ENCODE results near the gene CHML. TPM values are rescaled to one million over a fixed set of nuclear protein-coding genes. Genes with fewer than 3 reads are reported as not detected.

Gene CHML
- polyA plus RNA-seq, 6 donors from 2014 or later: 6.5 to 17.3 (median 15.5) TPM

DNA sequence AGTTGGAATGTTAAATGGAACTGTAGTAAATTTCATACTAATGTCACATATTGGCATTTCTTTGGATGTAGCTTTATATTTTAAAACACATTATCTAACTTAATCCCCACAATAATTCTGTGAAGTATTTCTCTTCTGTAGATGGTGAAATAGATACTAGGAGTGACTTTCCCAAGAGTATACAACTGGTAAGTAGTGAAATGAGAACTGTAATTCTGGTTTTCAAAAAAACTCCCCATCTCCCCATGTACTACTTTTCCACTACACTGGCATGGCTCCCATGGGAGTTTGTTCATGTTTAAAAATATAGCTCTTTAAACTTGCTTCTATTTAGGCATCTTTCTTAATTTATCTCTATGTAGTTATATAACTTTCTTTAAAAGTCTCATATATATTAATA, 10.2 kb downstream of the CHML start:
- Mint-ChIP-seq H3K4me1 (peaks cover 23 to 42% (median 35%) of the 10 kb centered on the region in 3 donors), H3K9me3 (peaks cover 0 to under 1% (median 0%) of the 10 kb centered on the region in 7 donors)

DNA sequence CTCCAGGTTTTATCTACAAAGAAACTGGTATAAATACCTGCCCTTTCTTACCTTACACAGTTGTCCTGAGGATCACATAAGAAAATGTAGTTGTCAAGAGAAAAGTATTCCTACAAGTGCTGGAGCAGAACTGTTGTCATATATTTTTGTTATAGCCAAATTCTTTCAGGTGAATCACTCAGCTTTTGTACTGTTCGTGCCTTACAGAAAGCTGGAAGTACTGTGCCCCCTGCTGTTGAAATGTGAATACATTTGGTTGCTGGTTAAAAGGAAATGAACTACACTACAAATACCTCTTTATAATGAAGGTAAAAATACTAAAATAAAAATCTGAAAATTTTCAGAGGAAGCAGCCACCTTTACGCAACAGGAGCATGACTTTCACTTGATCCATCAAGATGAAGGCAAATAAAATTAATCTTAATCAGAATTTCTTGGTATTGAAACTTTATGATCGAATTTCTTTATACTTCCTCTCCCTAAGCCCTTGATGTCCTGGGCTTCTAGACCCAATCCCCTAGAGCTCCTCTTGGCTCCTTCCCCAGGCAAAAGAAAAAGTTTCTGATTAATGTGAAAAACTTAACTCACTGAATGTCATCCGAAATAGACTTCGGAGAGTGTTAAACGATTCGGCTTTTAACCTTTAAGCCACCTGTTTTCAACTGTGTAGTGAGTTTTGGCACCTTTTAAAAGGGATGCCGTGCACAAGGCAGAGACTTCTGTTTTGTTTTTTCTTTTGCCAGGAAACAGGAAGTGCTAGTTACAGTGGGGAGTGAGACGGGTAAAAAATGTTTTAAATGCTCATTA, 12.5 kb downstream of the CHML start:
- H3K4me3 Mint-ChIP-seq: peak overlapping the region; percentile 62 to 86 (median 79)
- ATAC-seq (ENCODE audit: low read depth in 2 of 2): peak; percentile 84 to 85
- H3K9me3 Mint-ChIP-seq: no peaks in the 10 kb centered on the region
- peak overlapping the region; percentile 92 to 96 (median 94) for H3K27ac Mint-ChIP-seq
- H3K36me3 Mint-ChIP-seq: peaks cover 8 to 11% of the 10 kb centered on the region in 2 donors
- DNase-seq: peak; percentile 55
- H3K27me3 Mint-ChIP-seq: no peaks in the 10 kb centered on the region
- peaks cover 30 to 48% (median 41%) of the 10 kb centered on the region in 3 donors for H3K4me1 Mint-ChIP-seq

More for the DNA sequence above, 10.2 kb downstream of the CHML start:
- H3K36me3 Mint-ChIP-seq: peaks cover 12 to 22% of the 10 kb centered on the region in 2 donors
- ATAC-seq (ENCODE audit: low read depth in 2 of 2) (no peak), DNase-seq (no peak)
- H3K27me3 Mint-ChIP-seq: no peaks in the 10 kb centered on the region
- H3K4me3 Mint-ChIP-seq: no peak overlapping the region
- peak overlapping the region in 3 of 6 donors; percentile 32 to 92 (median 75) for H3K27ac Mint-ChIP-seq

DNA sequence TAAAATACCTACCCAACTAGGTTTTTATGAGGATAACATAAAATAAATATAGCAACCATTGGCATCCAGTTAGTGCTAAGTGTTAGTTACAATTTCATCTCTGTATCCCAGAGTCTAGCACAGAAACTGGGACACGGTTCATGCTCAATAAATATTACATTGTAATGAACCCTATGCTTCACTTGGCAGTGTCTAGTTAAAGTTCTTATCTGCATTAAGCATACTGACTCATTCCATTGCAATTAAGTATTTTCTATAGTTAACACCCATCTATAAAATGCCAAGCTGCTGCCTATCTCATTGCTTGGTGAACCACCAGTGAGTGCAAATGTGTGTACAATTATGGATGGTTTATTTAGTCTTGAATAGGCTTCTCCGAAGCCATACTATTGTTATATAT, 15.2 kb downstream of the CHML start:
- Mint-ChIP-seq H3K4me3 (no peak overlapping the region), H3K36me3 (peaks cover 0 to 7% of the 10 kb centered on the region in 2 donors), H3K9me3 (no peaks in the 10 kb centered on the region), H3K27me3 (no peaks in the 10 kb centered on the region), H3K4me1 (peaks cover 28 to 42% (median 35%) of the 10 kb centered on the region in 3 donors), H3K27ac (peak overlapping the region in 1 of 6 donors; percentile 49)
- ATAC-seq (ENCODE audit: low read depth in 2 of 2): no peak
- DNase-seq: no peak

DNA sequence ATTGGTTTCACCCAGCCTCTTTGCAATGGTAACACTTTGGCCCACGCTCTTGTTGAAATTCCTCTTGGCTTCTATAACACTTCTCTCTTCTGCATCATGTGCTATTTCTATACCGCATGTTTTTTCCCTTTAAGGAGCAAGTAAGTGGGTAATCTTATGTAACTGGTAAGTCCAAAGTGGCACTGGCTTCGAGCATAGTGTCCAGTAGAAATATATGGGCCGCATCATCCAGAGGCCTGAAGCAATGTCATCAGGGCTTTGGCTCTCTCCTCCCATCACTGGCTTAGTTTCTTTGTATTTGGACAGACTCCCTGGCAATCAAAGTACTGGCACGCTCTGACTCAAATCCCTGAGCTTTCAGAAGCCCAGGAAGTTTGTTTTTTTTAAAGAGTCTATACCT, 17.5 kb downstream of the CHML start:
- Mint-ChIP-seq H3K4me1 (peaks cover 12 to 37% (median 26%) of the 10 kb centered on the region in 3 donors), H3K36me3 (peaks cover 0 to 7% of the 10 kb centered on the region in 2 donors), H3K27me3 (no peaks in the 10 kb centered on the region), H3K9me3 (no peaks in the 10 kb centered on the region), H3K27ac (peak overlapping the region in 4 of 6 donors; percentile 5 to 27 (median 20)), H3K4me3 (no peak overlapping the region)
- no peak for ATAC-seq (ENCODE audit: low read depth in 2 of 2)
- no peak for DNase-seq

DNA sequence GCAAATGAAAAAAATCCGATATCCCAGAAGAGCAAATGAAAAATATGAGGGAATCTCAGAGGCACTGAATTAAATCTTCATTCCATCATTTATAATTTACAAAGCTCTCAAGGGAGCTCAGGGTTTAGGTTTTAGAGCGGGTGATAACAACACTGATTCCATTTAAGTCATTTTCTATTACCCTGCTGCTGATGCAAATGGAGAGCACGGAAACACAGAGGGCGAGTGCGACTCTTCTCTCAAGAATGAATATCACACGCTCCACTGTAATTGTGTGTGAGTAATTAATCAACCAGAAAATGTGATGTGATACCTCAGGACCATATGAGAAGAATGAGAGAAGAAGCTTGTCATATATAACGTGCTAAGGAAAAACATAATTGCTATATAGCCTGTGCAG, 22.7 kb downstream of the CHML start:
- no peak for ATAC-seq (ENCODE audit: low read depth in 2 of 2)
- peaks cover 0 to 7% of the 10 kb centered on the region in 2 donors for H3K36me3 Mint-ChIP-seq
- no peak overlapping the region for H3K4me3 Mint-ChIP-seq
- DNase-seq: no peak
- no peaks in the 10 kb centered on the region for H3K27me3 Mint-ChIP-seq
- no peak overlapping the region for H3K27ac Mint-ChIP-seq
- no peaks in the 10 kb centered on the region for H3K9me3 Mint-ChIP-seq
- H3K4me1 Mint-ChIP-seq: peaks cover 19 to 34% (median 25%) of the 10 kb centered on the region in 3 donors

DNA sequence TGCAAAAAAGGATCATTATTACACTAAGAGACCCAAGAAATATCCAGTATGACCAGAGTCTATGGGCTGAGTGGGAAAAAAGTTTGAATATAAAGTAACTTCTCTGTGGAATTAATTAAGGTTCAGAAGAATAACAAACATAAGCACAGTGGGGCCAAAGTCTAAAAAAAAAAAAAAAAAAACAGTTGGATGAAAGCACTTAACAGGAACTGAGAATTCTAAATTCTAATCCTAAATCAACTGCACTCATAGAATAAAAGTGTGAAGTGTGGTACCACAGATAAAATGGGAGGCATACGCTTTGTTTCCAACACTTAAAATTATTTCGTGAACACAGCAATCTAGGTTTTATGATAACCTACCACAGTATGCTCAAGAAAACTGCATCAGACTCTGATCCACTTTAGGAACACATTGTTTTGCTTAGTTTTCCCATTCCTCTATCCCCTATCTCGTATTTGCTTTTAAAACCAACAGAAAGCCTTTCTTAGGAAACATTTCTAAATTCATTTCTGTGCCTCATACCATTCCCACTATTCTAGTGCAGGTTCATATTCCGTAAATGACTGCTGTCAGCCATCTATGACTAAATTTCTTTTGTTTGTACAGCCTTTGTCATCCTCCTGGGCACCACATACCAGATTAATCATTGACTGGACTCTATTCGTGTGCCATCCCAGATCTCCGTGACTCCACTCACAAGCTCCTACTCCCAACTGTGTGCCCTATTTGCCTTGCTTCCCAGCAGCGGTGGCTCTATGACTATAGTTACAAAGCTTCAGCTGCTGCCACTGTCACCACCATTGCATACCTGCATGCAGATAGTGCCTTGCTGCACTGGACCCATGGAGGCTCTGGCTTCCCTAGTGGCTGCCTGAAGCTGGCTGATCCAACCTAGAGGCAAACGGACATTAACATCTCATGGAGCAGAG, 24.9 kb downstream of the CHML start:
- DNase-seq (no peak), ATAC-seq (ENCODE audit: low read depth in 2 of 2) (no peak)
- no peaks in the 10 kb centered on the region for H3K9me3 Mint-ChIP-seq
- no peaks in the 10 kb centered on the region for H3K27me3 Mint-ChIP-seq
- peaks cover 12 to 25% (median 22%) of the 10 kb centered on the region in 3 donors for H3K4me1 Mint-ChIP-seq
- no peaks in the 10 kb centered on the region for H3K36me3 Mint-ChIP-seq
- peak overlapping the region in 2 of 6 donors; percentile 38 to 70 for H3K27ac Mint-ChIP-seq
- no peak overlapping the region for H3K4me3 Mint-ChIP-seq

DNA sequence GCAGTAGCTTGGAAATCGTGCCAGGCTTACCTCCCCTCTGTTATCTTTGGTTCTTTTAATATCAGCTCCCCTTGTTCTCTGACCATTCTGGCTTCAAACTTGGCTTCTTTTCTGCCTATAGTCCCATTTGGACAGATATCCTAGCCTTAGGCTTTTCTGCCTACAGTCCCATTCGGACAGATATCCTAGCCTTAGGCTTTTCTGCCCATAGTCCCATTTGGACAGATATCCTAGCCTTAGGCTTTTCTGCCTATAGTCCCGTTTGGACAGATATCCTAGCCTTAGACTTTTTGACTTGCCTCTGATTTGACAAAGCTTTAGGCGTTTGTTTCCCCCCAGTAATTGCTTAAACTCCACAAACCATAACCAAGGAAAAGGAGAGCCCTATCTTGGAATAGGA, 25.6 kb downstream of the CHML start:
- no peak overlapping the region for H3K4me3 Mint-ChIP-seq
- no peaks in the 10 kb centered on the region for H3K27me3 Mint-ChIP-seq

DNA sequence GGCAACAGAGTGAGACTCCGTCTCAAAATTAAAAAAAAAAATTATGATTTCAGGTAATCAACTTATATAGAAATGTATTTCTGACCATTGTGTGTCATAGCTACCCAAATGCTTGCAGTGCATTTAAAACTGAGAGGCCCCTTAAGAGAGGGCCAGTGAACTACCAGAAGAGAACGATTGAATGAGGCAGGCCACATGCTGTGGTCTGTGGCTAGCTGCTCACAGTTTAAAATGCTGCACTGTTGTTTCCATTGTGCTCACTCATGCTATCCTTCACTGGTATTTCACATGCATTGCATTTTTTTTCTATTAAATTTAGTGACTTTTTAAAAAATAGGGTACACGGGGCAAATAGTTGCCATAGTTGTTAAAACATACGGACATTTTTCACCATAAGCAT, 26.0 kb downstream of the CHML start:
- no peak overlapping the region for H3K4me3 Mint-ChIP-seq
- no peak overlapping the region for H3K27ac Mint-ChIP-seq
- peaks cover 13 to 25% (median 25%) of the 10 kb centered on the region in 3 donors for H3K4me1 Mint-ChIP-seq
- H3K27me3 Mint-ChIP-seq: no peaks in the 10 kb centered on the region
- ATAC-seq (ENCODE audit: low read depth in 2 of 2) (no peak), DNase-seq (no peak)
- no peaks in the 10 kb centered on the region for H3K36me3 Mint-ChIP-seq
- no peaks in the 10 kb centered on the region for H3K9me3 Mint-ChIP-seq

More for the DNA sequence above, 25.6 kb downstream of the CHML start:
- ATAC-seq (ENCODE audit: low read depth in 2 of 2): no peak
- H3K4me1 Mint-ChIP-seq: peaks cover 13 to 25% (median 24%) of the 10 kb centered on the region in 3 donors
- no peak for DNase-seq
- no peaks in the 10 kb centered on the region for H3K36me3 Mint-ChIP-seq
- H3K27ac Mint-ChIP-seq: peak overlapping the region in 1 of 6 donors; percentile 49
- no peaks in the 10 kb centered on the region for H3K9me3 Mint-ChIP-seq

DNA sequence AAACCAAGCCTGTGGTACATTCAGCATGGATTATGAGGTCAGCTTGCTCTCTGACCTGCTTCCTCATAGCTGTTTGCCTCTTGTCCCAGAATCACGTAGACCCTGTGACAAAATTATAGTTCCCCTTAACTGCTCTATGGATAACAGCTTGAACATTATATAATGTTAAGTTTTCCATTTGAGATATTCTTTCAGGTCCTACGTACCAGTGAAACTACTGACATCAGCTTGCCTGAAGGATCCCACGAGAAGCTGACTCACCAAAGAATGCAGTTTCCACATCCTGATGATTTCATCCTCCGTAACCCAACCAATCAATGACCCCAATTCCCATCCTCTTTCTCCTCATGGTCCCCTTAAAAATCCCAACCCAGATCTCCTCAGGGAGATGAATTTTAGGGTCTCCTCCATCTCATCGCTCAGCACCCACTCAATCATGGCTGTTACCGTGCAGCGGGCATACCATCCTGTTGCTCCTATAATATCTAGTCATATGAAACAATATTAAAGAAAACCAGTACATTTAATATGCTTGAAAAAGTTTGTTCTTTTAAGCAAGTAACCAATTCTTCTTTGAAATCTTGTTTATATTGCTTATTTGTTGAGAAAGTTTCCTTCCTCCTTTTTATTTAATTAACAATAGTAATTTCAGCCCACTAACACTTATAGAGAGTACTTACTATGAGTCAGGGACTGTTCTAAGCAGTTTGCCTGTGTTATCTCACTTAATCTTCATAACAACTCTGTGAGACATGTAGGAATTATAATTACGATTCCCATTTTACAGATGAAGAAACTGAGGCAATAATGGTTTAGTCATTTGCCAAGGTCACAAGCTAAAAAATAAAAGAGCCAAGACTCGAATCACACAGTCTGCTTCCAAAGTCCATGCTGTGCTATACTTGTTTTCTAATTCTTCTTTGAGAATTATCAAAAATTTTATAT, 27.4 kb downstream of the CHML start:
- Mint-ChIP-seq H3K4me1 (peaks cover 10 to 34% (median 23%) of the 10 kb centered on the region in 3 donors), H3K4me3 (no peak overlapping the region), H3K27ac (peak overlapping the region in 4 of 6 donors; percentile 11 to 73 (median 14)), H3K36me3 (no peaks in the 10 kb centered on the region), H3K27me3 (no peaks in the 10 kb centered on the region), H3K9me3 (no peaks in the 10 kb centered on the region)
- ATAC-seq (ENCODE audit: low read depth in 2 of 2) (no peak), DNase-seq (no peak)

DNA sequence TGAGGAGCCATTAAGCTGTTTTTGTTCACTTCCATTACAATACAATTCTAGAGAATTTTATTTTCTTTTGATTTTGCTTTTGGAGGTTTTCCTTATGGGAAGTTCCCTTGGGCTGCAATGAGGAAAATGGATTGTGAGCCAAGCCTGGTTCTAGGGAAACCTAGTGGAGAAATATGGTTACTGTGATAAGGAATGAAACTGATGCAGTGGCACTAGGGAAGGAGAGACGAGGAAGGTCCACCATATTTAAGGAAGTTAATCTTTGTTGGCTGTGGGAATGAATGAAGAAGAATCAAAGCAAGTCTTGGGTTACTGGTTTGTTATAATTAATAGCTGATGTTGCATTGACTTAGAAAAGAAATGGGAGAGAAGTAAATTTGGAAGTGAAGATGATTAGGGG, 28.4 kb downstream of the CHML start:
- no peaks in the 10 kb centered on the region for H3K9me3 Mint-ChIP-seq
- no peak overlapping the region for H3K4me3 Mint-ChIP-seq

DNA sequence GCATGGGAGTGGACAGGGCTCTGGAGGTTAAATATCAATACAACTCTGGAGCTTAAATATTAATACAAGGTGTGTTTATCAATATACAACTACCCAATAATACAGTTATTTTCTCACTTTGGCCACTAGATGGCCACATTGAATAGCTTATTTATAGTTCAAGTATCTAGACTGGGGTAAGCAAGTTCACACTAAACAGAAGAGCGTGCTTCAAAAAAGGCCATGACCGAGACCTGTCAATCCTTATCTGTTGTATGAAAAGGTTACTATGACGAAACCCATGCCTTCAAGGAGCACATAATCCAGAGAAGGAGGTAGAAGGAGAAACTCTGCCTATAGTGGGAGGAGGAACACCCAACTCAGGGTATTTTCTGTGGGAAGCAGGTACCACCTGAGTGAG, 29.1 kb downstream of the CHML start:
- ATAC-seq (ENCODE audit: low read depth in 2 of 2): peak; percentile 87 to 95
- Mint-ChIP-seq H3K36me3 (no peaks in the 10 kb centered on the region), H3K4me1 (peaks cover 18 to 40% (median 23%) of the 10 kb centered on the region in 3 donors), H3K9me3 (no peaks in the 10 kb centered on the region), H3K4me3 (no peak overlapping the region), H3K27ac (no peak overlapping the region), H3K27me3 (no peaks in the 10 kb centered on the region)
- peak; percentile 58 for DNase-seq

More for the DNA sequence above, 28.4 kb downstream of the CHML start:
- Mint-ChIP-seq H3K36me3 (no peaks in the 10 kb centered on the region), H3K4me1 (peaks cover 18 to 44% (median 23%) of the 10 kb centered on the region in 3 donors), H3K27me3 (no peaks in the 10 kb centered on the region), H3K27ac (no peak overlapping the region)
- DNase-seq: no peak
- no peak for ATAC-seq (ENCODE audit: low read depth in 2 of 2)

DNA sequence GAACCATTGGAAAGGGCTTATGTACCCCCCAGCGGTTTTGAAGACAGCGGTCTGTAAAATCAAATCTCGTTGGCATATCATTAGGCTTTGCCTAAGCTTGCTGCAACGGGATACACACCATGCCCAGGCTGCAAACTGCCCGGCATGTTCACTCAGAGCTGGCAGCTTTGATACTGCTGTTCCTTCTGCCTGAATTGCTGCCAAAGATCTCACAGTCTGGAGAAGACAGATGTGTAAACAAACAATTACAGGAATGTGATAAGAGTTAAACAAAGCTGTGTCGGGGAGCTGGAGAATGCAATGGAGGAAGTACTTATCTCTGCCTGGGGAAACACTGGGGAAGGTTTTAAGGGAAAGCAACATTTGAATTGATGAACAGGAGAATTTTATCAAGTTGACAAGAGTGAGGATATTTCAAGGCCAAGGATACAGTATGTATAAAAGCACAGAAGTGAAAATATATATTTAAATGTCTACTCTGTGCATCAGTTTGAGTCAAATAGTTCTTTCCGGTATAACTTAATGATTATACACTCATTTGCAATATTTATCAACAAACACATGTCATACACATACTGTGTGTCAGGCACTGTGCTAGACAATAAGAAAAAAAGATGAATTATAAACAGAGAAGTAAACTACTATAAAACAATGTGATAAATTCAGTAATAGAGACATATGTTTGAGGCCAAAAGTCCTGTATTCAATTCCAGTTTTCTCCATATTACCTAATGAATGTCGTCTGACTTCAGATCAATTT, 29.9 kb downstream of the CHML start:
- no peaks in the 10 kb centered on the region for H3K27me3 Mint-ChIP-seq
- no peaks in the 10 kb centered on the region for H3K9me3 Mint-ChIP-seq
- no peaks in the 10 kb centered on the region for H3K36me3 Mint-ChIP-seq
- no peak overlapping the region for H3K27ac Mint-ChIP-seq
- no peak for ATAC-seq (ENCODE audit: low read depth in 2 of 2)
- no peak for DNase-seq
- no peak overlapping the region for H3K4me3 Mint-ChIP-seq
- peaks cover 23 to 40% (median 23%) of the 10 kb centered on the region in 3 donors for H3K4me1 Mint-ChIP-seq

Data from naive B cell (primary cell).